Thyroid gland (tissue), 4 donors: ENCODE results near the gene APBB2.

Experiments used
- POLR2A ChIP-seq, 2 donors: fragments of 450-650 bp; IDR thresholded peaks; one replicate each; pipeline ENCODE4 v1.6.1; 2017; ENCODE audit warnings: antibody characterized with exemption in 2 of 2, mild to moderate bottlenecking in 2 of 2, moderate library complexity in 1 of 2
- TF ChIP-seq, protein P1 (sequence below), 6 experiments: fragments of 200-600 bp in 3 of 6; fragments of 450-650 bp in 3 of 6; sonication (generic) in 3 of 6; IDR thresholded peaks; one replicate each; pipeline ENCODE4 v1.5.1; 2016 to 2019; ENCODE audit warnings: antibody characterized with exemption in 6 of 6, mild to moderate bottlenecking in 2 of 6, inconsistent platforms in 1 of 6, moderate library complexity in 1 of 6

DNA sequence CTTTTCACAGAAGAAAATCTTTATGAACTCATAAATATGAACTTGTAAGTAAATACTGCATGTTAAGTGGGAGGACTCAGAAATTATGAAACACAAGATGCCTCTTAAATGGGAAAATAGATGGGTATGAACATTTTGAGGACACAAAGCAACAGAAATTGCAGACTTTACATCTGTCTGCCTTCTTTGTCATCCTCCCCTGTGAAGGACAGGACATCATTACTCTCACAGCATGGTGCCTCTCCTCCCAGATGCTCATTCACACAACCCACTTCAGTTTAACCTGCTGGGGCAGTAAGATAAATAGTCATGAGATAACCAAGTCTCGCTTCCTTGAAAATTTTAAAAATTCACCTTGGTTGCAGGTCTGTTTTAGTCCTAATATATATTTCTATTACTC is 144.5 kb downstream of the APBB2 start:
- TF ChIP-seq, protein P1, sequence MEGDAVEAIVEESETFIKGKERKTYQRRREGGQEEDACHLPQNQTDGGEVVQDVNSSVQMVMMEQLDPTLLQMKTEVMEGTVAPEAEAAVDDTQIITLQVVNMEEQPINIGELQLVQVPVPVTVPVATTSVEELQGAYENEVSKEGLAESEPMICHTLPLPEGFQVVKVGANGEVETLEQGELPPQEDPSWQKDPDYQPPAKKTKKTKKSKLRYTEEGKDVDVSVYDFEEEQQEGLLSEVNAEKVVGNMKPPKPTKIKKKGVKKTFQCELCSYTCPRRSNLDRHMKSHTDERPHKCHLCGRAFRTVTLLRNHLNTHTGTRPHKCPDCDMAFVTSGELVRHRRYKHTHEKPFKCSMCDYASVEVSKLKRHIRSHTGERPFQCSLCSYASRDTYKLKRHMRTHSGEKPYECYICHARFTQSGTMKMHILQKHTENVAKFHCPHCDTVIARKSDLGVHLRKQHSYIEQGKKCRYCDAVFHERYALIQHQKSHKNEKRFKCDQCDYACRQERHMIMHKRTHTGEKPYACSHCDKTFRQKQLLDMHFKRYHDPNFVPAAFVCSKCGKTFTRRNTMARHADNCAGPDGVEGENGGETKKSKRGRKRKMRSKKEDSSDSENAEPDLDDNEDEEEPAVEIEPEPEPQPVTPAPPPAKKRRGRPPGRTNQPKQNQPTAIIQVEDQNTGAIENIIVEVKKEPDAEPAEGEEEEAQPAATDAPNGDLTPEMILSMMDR (IDR thresholded peaks at IDR 0.05) = no peak
- no peak for TF ChIP-seq POLR2A (IDR thresholded peaks at IDR 0.05)
